Panc1 (cell line): Measurements from ENCODE around the gene FLRT1. TPM values are rescaled to one million over a fixed set of nuclear protein-coding genes. Genes with fewer than 3 reads are reported as not detected.

Experiments
- total RNA-seq: library from RNA; stranded (reverse); gene quantifications from one replicate; pipeline ENCODE4 v1.2.1, GENCODE V29; 2021; ENCODE audit not compliant: unreplicated experiment

Gene FLRT1
- total RNA-seq, 1 experiment from 2014 or later: 0.51 TPM

Other genes with a start within 250 kb of the FLRT1 start
- gene SPINDOC, start 222.5 kb upstream of the FLRT1 start, total RNA-seq: 59.1 TPM
- 41.1 TPM for gene MARK2, start 196.8 kb upstream of the FLRT1 start, total RNA-seq
- gene RCOR2, start 118.8 kb upstream of the FLRT1 start, total RNA-seq: 10.2 TPM
- gene NAA40, start 96.9 kb upstream of the FLRT1 start, total RNA-seq: 43.2 TPM
- 613 TPM for gene COX8A, start 61.3 kb upstream of the FLRT1 start, total RNA-seq
- 118 TPM for gene OTUB1, start 49.5 kb upstream of the FLRT1 start, total RNA-seq
- gene MACROD1, start 130.2 kb downstream of the FLRT1 start, total RNA-seq: 16.8 TPM
- 344 TPM for gene STIP1, start 150.2 kb downstream of the FLRT1 start, total RNA-seq
- gene FERMT3, start 170.8 kb downstream of the FLRT1 start, total RNA-seq: 2.9 TPM
- 66.1 TPM for gene TRPT1, start 190.3 kb downstream of the FLRT1 start, total RNA-seq
- gene NUDT22, start 190.3 kb downstream of the FLRT1 start, total RNA-seq: 98.8 TPM
- 41.0 TPM for gene DNAJC4, start 194.6 kb downstream of the FLRT1 start, total RNA-seq
- gene VEGFB, start 198.7 kb downstream of the FLRT1 start, total RNA-seq: 101 TPM
- gene FKBP2, start 205.2 kb downstream of the FLRT1 start, total RNA-seq: 71.8 TPM
- 261 TPM for gene PPP1R14B, start 211.0 kb downstream of the FLRT1 start, total RNA-seq
- gene PLCB3, start 215.6 kb downstream of the FLRT1 start, total RNA-seq: 41.2 TPM
- 77.7 TPM for gene BAD, start 248.7 kb downstream of the FLRT1 start, total RNA-seq
- gene GPR137, start 249.9 kb downstream of the FLRT1 start, total RNA-seq: 183 TPM